Endothelial cell of umbilical vein (primary cell): Measurements from ENCODE around the gene IQGAP1.

ENCODE experiments used
- FOS ChIP-seq: IDR thresholded peaks from 2 replicates; pipeline ENCODE4 v1.6.1; 2011; ENCODE audit warnings: mild to moderate bottlenecking, low read length, moderate library complexity, borderline replicate concordance; ENCODE audit not compliant: insufficient read depth
- GATA2 ChIP-seq: IDR thresholded peaks from 2 replicates; pipeline ENCODE4 v1.7.0; 2011; ENCODE audit warnings: low read depth, mild to moderate bottlenecking, moderate library complexity, mixed read lengths, low read length; ENCODE audit not compliant: insufficient read length, insufficient read depth
- JUN ChIP-seq: IDR thresholded peaks from 2 replicates; pipeline ENCODE4 v1.6.1; 2011; ENCODE audit warnings: borderline replicate concordance, low read depth; ENCODE audit not compliant: insufficient read length, insufficient read depth
- POLR2A ChIP-seq: IDR thresholded peaks from 2 replicates; pipeline ENCODE4 v1.6.1; 2012; ENCODE audit warnings: low read depth, mild to moderate bottlenecking, control low read depth, low read length
- POLR2AphosphoS5 ChIP-seq: IDR thresholded peaks from 2 replicates; pipeline ENCODE4 v1.6.1; 2012; ENCODE audit warnings: low read depth, mild to moderate bottlenecking, control low read depth, low read length, moderate library complexity; ENCODE audit not compliant: insufficient read depth
- TF ChIP-seq, protein P1 (sequence below), 2 donors: IDR thresholded peaks; 1 replicate in 1 of 2; 2 replicates in 1 of 2; pipeline ENCODE4 v1.5.1; 2011; ENCODE audit warnings: low read length in 2 of 2, mild to moderate bottlenecking in 2 of 2, moderate library complexity in 2 of 2, control low read depth in 1 of 2, inconsistent platforms in 1 of 2, low read depth in 1 of 2; ENCODE audit not compliant: insufficient read depth in 1 of 2; ENCODE audit errors: extremely low read depth in 1 of 2

DNA sequence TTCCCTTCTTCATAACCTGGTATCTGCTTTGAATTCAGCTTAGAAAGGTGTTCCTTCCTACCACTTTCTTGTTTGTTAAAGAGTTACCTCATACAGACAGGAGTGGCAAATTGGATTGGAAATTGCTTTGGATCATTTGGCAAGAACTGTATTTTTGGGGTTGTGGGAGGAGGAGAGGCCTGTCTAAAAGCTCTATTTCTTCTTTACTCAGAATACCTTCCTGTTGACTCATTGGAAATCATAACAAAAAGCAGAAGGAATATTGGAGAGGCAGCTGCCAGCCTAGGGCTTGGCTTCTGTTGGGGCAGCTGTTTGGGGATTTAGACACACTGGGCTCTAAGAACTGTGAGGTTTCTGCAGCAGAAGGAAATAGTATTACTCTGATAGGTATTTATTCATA is 14.2 kb downstream of the IQGAP1 start:
- TF ChIP-seq POLR2A (no peak), GATA2 (no peak), JUN (peak; percentile 83), FOS (peak; percentile 79), POLR2AphosphoS5 (peak; percentile 53)
- TF ChIP-seq, protein P1, sequence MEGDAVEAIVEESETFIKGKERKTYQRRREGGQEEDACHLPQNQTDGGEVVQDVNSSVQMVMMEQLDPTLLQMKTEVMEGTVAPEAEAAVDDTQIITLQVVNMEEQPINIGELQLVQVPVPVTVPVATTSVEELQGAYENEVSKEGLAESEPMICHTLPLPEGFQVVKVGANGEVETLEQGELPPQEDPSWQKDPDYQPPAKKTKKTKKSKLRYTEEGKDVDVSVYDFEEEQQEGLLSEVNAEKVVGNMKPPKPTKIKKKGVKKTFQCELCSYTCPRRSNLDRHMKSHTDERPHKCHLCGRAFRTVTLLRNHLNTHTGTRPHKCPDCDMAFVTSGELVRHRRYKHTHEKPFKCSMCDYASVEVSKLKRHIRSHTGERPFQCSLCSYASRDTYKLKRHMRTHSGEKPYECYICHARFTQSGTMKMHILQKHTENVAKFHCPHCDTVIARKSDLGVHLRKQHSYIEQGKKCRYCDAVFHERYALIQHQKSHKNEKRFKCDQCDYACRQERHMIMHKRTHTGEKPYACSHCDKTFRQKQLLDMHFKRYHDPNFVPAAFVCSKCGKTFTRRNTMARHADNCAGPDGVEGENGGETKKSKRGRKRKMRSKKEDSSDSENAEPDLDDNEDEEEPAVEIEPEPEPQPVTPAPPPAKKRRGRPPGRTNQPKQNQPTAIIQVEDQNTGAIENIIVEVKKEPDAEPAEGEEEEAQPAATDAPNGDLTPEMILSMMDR (IDR thresholded peaks at IDR 0.05; ENCODE audit: extremely low read depth in 1 of 2, insufficient read depth in 1 of 2, low read depth in 1 of 2, low read length in 2 of 2), result no peak
